DOHH2 (cell line): ENCODE results near the gene CD247.

Source experiments
- EZH2phosphoT487 ChIP-seq: fragments of 200-600 bp; sonication (generic); IDR thresholded peaks from 2 replicates; pipeline ENCODE4 v1.6.1; 2017; ENCODE audit warnings: borderline replicate concordance, mild to moderate bottlenecking, antibody characterized with exemption, low read length, moderate library complexity, mixed read lengths
- TF ChIP-seq, protein P1 (sequence below): fragments of 200-600 bp; sonication (generic); IDR thresholded peaks from one replicate; pipeline ENCODE4 v1.5.1; 2014; ENCODE audit warnings: antibody characterized with exemption, mild to moderate bottlenecking, low read depth, low read length; ENCODE audit not compliant: poor library complexity, severe bottlenecking

DNA sequence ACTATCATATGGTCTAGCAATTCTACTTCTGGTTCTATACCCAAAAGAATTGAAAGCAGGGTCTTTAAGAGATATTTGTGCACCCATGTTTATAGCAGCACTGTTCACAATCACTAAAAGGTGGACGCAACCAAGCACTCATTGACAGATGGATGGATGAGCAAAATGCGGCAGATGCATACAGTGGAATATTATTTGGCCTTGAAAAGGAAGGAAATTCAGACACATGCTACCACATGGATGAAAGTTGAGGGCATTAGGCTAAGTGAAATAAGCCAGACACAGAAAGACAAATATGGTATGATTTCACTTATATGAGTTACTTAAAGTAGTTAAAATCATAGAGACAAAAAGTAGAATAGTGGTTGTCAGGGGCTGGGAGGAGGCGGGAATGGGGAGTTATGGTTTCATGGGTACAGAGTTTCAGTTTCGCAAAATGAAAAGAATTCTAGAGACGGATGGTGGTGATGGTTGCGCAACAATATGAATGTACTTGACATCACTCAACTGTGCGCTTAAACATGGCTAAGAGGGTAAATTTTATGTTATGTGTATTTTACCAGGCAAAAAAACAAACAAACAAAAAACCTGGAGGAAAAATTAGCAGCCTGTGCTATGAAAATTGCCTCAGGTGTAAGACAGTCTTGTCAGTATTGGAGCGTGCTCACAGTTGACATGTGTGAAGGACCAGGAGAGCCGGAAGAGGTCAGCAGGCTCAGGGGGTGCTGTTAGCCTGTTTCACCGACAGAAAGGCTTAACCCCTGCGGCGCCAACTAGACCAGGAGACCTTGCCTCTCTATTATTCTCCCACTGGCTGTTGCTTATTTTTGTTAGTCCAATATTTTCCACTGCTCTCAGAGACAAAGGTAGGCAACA lies 26.5 kb downstream of the CD247 start:
- TF ChIP-seq, protein P1, sequence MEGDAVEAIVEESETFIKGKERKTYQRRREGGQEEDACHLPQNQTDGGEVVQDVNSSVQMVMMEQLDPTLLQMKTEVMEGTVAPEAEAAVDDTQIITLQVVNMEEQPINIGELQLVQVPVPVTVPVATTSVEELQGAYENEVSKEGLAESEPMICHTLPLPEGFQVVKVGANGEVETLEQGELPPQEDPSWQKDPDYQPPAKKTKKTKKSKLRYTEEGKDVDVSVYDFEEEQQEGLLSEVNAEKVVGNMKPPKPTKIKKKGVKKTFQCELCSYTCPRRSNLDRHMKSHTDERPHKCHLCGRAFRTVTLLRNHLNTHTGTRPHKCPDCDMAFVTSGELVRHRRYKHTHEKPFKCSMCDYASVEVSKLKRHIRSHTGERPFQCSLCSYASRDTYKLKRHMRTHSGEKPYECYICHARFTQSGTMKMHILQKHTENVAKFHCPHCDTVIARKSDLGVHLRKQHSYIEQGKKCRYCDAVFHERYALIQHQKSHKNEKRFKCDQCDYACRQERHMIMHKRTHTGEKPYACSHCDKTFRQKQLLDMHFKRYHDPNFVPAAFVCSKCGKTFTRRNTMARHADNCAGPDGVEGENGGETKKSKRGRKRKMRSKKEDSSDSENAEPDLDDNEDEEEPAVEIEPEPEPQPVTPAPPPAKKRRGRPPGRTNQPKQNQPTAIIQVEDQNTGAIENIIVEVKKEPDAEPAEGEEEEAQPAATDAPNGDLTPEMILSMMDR = no peak
- no peak for TF ChIP-seq EZH2phosphoT487
